ENCODE measurements around the gene HSPE1. TPM values are rescaled to one million over a fixed set of nuclear protein-coding genes. Genes with fewer than 3 reads are reported as not detected.

Gene HSPE1
- total and polyA plus RNA-seq, 2 donors (not counting 1 experiment from before 2014, with no cell fraction given), result 87.0 to 147 TPM

DNA sequence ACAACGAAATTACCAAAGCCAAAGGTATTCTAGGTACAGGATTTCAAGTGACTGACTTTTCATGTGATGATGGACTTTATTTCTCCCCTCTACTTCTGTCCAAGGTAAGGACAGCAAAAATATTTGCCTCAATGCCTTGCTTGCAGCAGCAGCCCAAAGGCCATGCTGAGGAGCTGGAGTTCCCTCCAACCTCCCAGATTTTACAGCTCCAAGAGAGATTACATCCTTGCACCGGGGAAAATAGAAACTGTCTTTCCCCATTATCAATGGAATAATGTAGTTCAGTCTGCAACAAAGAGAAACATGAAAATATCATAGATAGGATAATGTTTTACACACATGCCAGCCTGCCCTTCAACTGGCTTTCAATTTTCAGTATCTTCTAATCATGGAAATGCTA lies 14.0 kb upstream of the HSPE1 start:
- H3K4me3 ChIP-seq (replicated peaks in 1 of 4; ENCODE audit: control extremely low read depth in 1 of 4, insufficient read depth in 1 of 4, low read depth in 3 of 4, low read length in 4 of 4), result no peak overlapping the region
- no peaks in the 10 kb centered on the region for H3K79me2 ChIP-seq (ENCODE audit: control insufficient read depth, insufficient read depth, low read length)
- no peaks in the 10 kb centered on the region for H3K27me3 ChIP-seq (ENCODE audit: control insufficient read depth, insufficient read depth, low read length)
- no peak overlapping the region for H3K4me2 ChIP-seq (ENCODE audit: extremely low read depth, insufficient read depth, low read length)
- no peak overlapping the region for H3K9ac ChIP-seq (ENCODE audit: insufficient read depth, low read length)
- H4K20me1 ChIP-seq (ENCODE audit: control insufficient read depth, extremely low read depth, insufficient read depth, low read length), result no peaks in the 10 kb centered on the region
- no peak overlapping the region for H2AFZ ChIP-seq (ENCODE audit: low read length)
- no peak for DNase-seq (ENCODE audit: low read depth in 2 of 2)
- no peaks in the 10 kb centered on the region for H3K9me3 ChIP-seq (ENCODE audit: control insufficient read depth, insufficient read depth, low read depth, low read length)
- H3K4me1 ChIP-seq (ENCODE audit: control insufficient read depth, extremely low read depth, insufficient read depth, low read length), result no peaks in the 10 kb centered on the region
- peaks cover 7% of the 10 kb centered on the region for H3K36me3 ChIP-seq (ENCODE audit: control insufficient read depth, insufficient read depth, low read length)
- no peak for TF ChIP-seq EZH2 (IDR thresholded peaks at IDR 0.05; ENCODE audit: low read length, missing control alignments)
- TF ChIP-seq, protein P1, sequence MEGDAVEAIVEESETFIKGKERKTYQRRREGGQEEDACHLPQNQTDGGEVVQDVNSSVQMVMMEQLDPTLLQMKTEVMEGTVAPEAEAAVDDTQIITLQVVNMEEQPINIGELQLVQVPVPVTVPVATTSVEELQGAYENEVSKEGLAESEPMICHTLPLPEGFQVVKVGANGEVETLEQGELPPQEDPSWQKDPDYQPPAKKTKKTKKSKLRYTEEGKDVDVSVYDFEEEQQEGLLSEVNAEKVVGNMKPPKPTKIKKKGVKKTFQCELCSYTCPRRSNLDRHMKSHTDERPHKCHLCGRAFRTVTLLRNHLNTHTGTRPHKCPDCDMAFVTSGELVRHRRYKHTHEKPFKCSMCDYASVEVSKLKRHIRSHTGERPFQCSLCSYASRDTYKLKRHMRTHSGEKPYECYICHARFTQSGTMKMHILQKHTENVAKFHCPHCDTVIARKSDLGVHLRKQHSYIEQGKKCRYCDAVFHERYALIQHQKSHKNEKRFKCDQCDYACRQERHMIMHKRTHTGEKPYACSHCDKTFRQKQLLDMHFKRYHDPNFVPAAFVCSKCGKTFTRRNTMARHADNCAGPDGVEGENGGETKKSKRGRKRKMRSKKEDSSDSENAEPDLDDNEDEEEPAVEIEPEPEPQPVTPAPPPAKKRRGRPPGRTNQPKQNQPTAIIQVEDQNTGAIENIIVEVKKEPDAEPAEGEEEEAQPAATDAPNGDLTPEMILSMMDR (conservative IDR thresholded peaks at IDR 0.05 in 1 of 2, IDR thresholded peaks at IDR 0.05 in 1 of 2; ENCODE audit: low read depth in 1 of 2, low read length in 2 of 2), result no peak
- no peak overlapping the region for H3K27ac ChIP-seq (ENCODE audit: insufficient read depth, low read length)

DNA sequence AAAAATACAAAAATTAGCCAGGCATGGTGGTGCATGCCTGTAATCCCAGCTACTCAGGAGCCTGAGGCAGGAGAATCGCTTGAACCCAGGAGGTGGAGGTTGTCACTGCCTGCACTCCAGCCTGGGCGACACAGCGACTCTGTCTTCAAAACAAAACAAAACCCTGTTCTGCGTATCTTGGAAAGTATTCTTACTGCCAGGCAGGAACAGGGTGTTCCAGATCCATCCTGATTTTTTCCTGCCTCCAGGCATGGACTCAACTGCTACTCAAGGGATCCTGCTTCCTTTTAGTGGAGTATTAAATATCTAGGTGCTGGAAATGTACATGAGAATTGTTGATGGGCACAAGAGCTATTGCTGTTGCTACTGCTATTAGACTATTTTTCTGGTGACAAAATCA lies 12.8 kb upstream of the HSPE1 start:
- Histone ChIP-seq H3K27me3 (ENCODE audit: control insufficient read depth, insufficient read depth, low read length) (no peaks in the 10 kb centered on the region), H3K4me3 (replicated peaks in 1 of 4; ENCODE audit: control extremely low read depth in 1 of 4, insufficient read depth in 1 of 4, low read depth in 3 of 4, low read length in 4 of 4) (no peak overlapping the region), H3K9me3 (ENCODE audit: control insufficient read depth, insufficient read depth, low read depth, low read length) (no peaks in the 10 kb centered on the region), H3K79me2 (ENCODE audit: control insufficient read depth, insufficient read depth, low read length) (no peaks in the 10 kb centered on the region), H3K36me3 (ENCODE audit: control insufficient read depth, insufficient read depth, low read length) (peaks cover 7% of the 10 kb centered on the region), H3K9ac (ENCODE audit: insufficient read depth, low read length) (no peak overlapping the region), H3K27ac (ENCODE audit: insufficient read depth, low read length) (no peak overlapping the region), H3K4me2 (ENCODE audit: extremely low read depth, insufficient read depth, low read length) (no peak overlapping the region), H2AFZ (ENCODE audit: low read length) (no peak overlapping the region), H4K20me1 (ENCODE audit: control insufficient read depth, extremely low read depth, insufficient read depth, low read length) (no peaks in the 10 kb centered on the region), H3K4me1 (ENCODE audit: control insufficient read depth, extremely low read depth, insufficient read depth, low read length) (no peaks in the 10 kb centered on the region)
- TF ChIP-seq EZH2 (IDR thresholded peaks at IDR 0.05; ENCODE audit: low read length, missing control alignments), result no peak
- TF ChIP-seq, protein P1 (conservative IDR thresholded peaks at IDR 0.05 in 1 of 2, IDR thresholded peaks at IDR 0.05 in 1 of 2; ENCODE audit: low read depth in 1 of 2, low read length in 2 of 2), result no peak
- DNase-seq (ENCODE audit: low read depth in 2 of 2), result no peak

DNA sequence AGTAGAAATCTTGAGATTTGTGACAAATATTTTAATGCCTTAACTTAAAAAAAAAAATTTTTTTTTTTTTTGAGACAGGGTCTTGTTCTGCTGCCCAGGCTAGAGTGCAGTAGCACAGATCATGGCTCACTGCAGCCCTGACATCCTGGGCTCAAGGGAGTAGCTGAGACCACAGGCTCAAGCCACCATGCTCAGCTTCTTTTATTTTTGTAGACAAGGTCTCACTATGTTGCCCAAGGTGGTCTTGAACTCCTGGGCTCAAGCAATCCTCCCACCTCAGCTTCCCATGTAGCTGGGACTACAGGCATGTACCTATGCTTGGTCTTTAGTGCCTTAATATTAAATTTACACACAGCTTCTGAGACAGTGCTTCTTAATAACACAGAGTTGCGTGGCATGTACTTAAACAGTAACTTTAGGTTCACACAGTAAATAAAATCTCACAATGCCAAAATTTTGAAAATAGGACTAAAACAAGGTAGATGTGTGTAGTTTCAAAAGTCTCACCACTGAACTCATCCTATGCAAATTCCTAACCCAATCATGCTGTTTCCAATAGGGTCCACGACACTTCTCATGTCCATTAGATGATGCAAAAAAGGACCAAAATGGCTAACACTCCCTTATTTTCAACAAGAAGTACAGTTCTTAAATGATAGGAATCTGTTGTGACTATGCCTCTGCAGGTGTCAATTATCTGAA lies 4.6 kb upstream of the HSPE1 start:
- H3K36me3 ChIP-seq (ENCODE audit: control insufficient read depth, insufficient read depth, low read length), result peaks cover 11% of the 10 kb centered on the region
- no peaks in the 10 kb centered on the region for H3K27me3 ChIP-seq (ENCODE audit: control insufficient read depth, insufficient read depth, low read length)
- H3K9ac ChIP-seq (ENCODE audit: insufficient read depth, low read length), result no peak overlapping the region
- TF ChIP-seq, protein P1 (conservative IDR thresholded peaks at IDR 0.05 in 1 of 2, IDR thresholded peaks at IDR 0.05 in 1 of 2; ENCODE audit: low read depth in 1 of 2, low read length in 2 of 2), result no peak
- no peak for TF ChIP-seq EZH2 (IDR thresholded peaks at IDR 0.05; ENCODE audit: low read length, missing control alignments)
- DNase-seq (ENCODE audit: low read depth in 2 of 2), result no peak
- no peak overlapping the region for H3K4me2 ChIP-seq (ENCODE audit: extremely low read depth, insufficient read depth, low read length)
- no peaks in the 10 kb centered on the region for H4K20me1 ChIP-seq (ENCODE audit: control insufficient read depth, extremely low read depth, insufficient read depth, low read length)
- H3K4me1 ChIP-seq (ENCODE audit: control insufficient read depth, extremely low read depth, insufficient read depth, low read length), result peaks cover 4% of the 10 kb centered on the region
- H3K27ac ChIP-seq (ENCODE audit: insufficient read depth, low read length), result no peak overlapping the region
- no peak overlapping the region for H2AFZ ChIP-seq (ENCODE audit: low read length)
- peaks cover 51% of the 10 kb centered on the region for H3K79me2 ChIP-seq (ENCODE audit: control insufficient read depth, insufficient read depth, low read length)
- no peak overlapping the region for H3K4me3 ChIP-seq (replicated peaks in 1 of 4; ENCODE audit: control extremely low read depth in 1 of 4, insufficient read depth in 1 of 4, low read depth in 3 of 4, low read length in 4 of 4)
- H3K9me3 ChIP-seq (ENCODE audit: control insufficient read depth, insufficient read depth, low read depth, low read length), result no peaks in the 10 kb centered on the region

Data from fibroblast of lung (primary cell).